ENCODE data around the gene LRBA.

DNA sequence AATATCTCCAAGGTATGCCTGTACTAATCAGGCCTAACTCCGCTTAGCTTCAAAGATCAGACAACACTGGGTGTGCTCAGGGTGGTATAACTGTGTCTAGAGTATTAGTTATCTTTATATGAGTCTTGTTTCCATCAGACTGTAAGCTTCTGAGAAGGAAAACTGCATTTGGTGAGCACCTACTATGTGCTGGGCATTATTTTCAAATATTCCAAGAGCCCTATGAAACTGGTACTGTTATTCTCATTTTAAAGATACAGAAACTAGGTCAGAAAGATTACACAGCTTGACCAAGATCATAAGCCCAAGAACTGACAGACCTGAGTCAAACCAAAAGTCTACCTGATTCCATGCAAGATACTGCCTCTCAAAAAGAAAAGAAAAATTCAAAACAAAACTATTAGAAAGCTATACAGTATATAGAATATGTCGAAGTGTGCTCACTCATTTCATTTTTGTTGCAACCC, 44.4 kb downstream of the LRBA start:
- TF ChIP-seq, protein P1, sequence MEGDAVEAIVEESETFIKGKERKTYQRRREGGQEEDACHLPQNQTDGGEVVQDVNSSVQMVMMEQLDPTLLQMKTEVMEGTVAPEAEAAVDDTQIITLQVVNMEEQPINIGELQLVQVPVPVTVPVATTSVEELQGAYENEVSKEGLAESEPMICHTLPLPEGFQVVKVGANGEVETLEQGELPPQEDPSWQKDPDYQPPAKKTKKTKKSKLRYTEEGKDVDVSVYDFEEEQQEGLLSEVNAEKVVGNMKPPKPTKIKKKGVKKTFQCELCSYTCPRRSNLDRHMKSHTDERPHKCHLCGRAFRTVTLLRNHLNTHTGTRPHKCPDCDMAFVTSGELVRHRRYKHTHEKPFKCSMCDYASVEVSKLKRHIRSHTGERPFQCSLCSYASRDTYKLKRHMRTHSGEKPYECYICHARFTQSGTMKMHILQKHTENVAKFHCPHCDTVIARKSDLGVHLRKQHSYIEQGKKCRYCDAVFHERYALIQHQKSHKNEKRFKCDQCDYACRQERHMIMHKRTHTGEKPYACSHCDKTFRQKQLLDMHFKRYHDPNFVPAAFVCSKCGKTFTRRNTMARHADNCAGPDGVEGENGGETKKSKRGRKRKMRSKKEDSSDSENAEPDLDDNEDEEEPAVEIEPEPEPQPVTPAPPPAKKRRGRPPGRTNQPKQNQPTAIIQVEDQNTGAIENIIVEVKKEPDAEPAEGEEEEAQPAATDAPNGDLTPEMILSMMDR (IDR thresholded peaks at IDR 0.05; ENCODE audit: low read length), result no peak
- no peak for TF ChIP-seq EZH2 (optimal IDR thresholded peaks at IDR 0.05; ENCODE audit: low read depth, low read length)

Data from MM.1S (cell line).